Measurements from ENCODE around the gene RXRG. TPM values are rescaled to one million over a fixed set of nuclear protein-coding genes. Genes with fewer than 3 reads are reported as not detected.

Gene RXRG
- 1 to 10 TPM in 1 of 4 donors, under 1 TPM in 1, not detected in 2; 0.17 to 1.5 TPM for total RNA-seq

- TF ChIP-seq CTCF (IDR thresholded peaks at IDR 0.05; ENCODE audit: low read depth): no peak
Observed at GRCh38 chr1:165444897-165445370, at the start of gene RXRG. RXRG (minus strand) TSS chr1:165445126; CDS start chr1:165444893, 233 bp downstream.

- TF ChIP-seq CTCF (IDR thresholded peaks at IDR 0.05; ENCODE audit: low read depth): no peak
Observed at GRCh38 chr1:165492845-165493373, 48.0 kb upstream of the RXRG start.

GRCh38 chr1:165490175-165490574, 45.2 kb upstream of the RXRG start:
- no peak for TF ChIP-seq CTCF (IDR thresholded peaks at IDR 0.05; ENCODE audit: low read depth)

GRCh38 chr1:165487921-165488320, 43.0 kb upstream of the RXRG start:
- TF ChIP-seq CTCF (IDR thresholded peaks at IDR 0.05; ENCODE audit: low read depth): no peak

- TF ChIP-seq CTCF (IDR thresholded peaks at IDR 0.05; ENCODE audit: low read depth): no peak
Observed at GRCh38 chr1:165486663-165487062, 41.7 kb upstream of the RXRG start.

- TF ChIP-seq CTCF (IDR thresholded peaks at IDR 0.05; ENCODE audit: low read depth): no peak
Observed at GRCh38 chr1:165485716-165486115, 40.8 kb upstream of the RXRG start.

GRCh38 chr1:165484532-165484931, 39.6 kb upstream of the RXRG start:
- no peak for TF ChIP-seq CTCF (IDR thresholded peaks at IDR 0.05; ENCODE audit: low read depth)
